Inflammatory macrophage (primary cell): Measurements from ENCODE around the gene SERPINB10.
A peak's percentile ranks its signal among the peaks of the same experiment; 100 is the strongest.

Experiments used
- DNase-seq, 2 donors: peaks; one replicate each; pipeline ENCODE4 v3.0.0-alpha.2; 2020 to 2022

The SERPINB10 gene

GRCh38 chr18:63982361-63982760, 74.6 kb downstream of the SERPINB10 start:
- peak in 1 of 2 donors; percentile 20 for DNase-seq
